GM23338 (cell line): ENCODE measurements around the gene HBZ. TPM values are rescaled to one million over a fixed set of nuclear protein-coding genes. Genes with fewer than 3 reads are reported as not detected.

Experiments
- ATAC-seq: fragments of 200-7000 bp; cut with Tn5 transposase; 3 replicates; pipeline ENCODE4 v1.9.1; 2020
- DNase-seq: peaks from one replicate; pipeline ENCODE4 v3.0.0-alpha.2; 2015; ENCODE audit warnings: low spot score
- H2AFZ ChIP-seq: fragments of 200-600 bp; sonication (generic); 2 replicates; pipeline ENCODE4 v1.8.0; 2016; ENCODE audit warnings: antibody characterized with exemption, mild to moderate bottlenecking, moderate library complexity
- H3F3A ChIP-seq: fragments of 200-600 bp; sonication (generic); replicated peaks from 2 replicates; pipeline ENCODE4 v1.8.0; 2017; ENCODE audit warnings: antibody characterized with exemption, mixed run types, low read depth
- H3K27ac ChIP-seq: fragments of 200-600 bp; sonication (generic); 2 replicates; pipeline ENCODE4 v1.6.1; 2016; ENCODE audit warnings: low read depth
- H3K27me3 ChIP-seq: fragments of 200-600 bp; sonication (generic); 2 replicates; pipeline ENCODE4 v1.8.0; 2016; ENCODE audit warnings: mild to moderate bottlenecking, mixed run types, moderate library complexity; ENCODE audit not compliant: insufficient read depth
- H3K36me3 ChIP-seq: fragments of 200-600 bp; sonication (generic); 2 replicates; pipeline ENCODE4 v1.8.0; 2016; ENCODE audit warnings: mild to moderate bottlenecking; ENCODE audit not compliant: insufficient read depth
- H3K4me1 ChIP-seq: fragments of 200-600 bp; sonication (generic); 2 replicates; pipeline ENCODE4 v1.8.0; 2016; ENCODE audit warnings: mild to moderate bottlenecking, moderate library complexity; ENCODE audit not compliant: insufficient read depth
- H3K4me2 ChIP-seq: fragments of 200-600 bp; sonication (generic); 2 replicates; pipeline ENCODE4 v1.7.1; 2017; ENCODE audit warnings: mixed run types
- H3K4me3 ChIP-seq: fragments of 200-600 bp; sonication (generic); 2 replicates; pipeline ENCODE4 v1.6.1; 2016; ENCODE audit warnings: mixed run types
- H3K79me2 ChIP-seq: fragments of 200-600 bp; sonication (generic); replicated peaks from 2 replicates; pipeline ENCODE4 v1.8.0; 2017; ENCODE audit warnings: mild to moderate bottlenecking; ENCODE audit not compliant: insufficient read depth
- H3K9me2 ChIP-seq: fragments of 200-600 bp; sonication (generic); 2 replicates; pipeline ENCODE4 v1.8.0; 2017; ENCODE audit not compliant: insufficient read depth
- H4K20me1 ChIP-seq: fragments of 200-600 bp; sonication (generic); replicated peaks from 2 replicates; pipeline ENCODE4 v1.8.0; 2017; ENCODE audit warnings: mild to moderate bottlenecking; ENCODE audit not compliant: insufficient read depth
- H3K27ac Mint-ChIP-seq: 2 replicates; pipeline ENCODE4 v1.8.0; 2020; ENCODE audit warnings: inconsistent platforms, mild to moderate bottlenecking, moderate library complexity, mixed read lengths
- H3K27me3 Mint-ChIP-seq: 3 replicates; pipeline ENCODE4 v1.8.0; 2022; ENCODE audit warnings: low read depth, mild to moderate bottlenecking, moderate library complexity, mixed read lengths, inconsistent platforms; ENCODE audit not compliant: insufficient read depth, poor library complexity
- H3K36me3 Mint-ChIP-seq: 3 replicates; pipeline ENCODE4 v1.8.0; 2021; ENCODE audit warnings: low read depth, mild to moderate bottlenecking, inconsistent platforms, moderate library complexity, mixed read lengths
- H3K4me1 Mint-ChIP-seq: 3 replicates; pipeline ENCODE4 v1.8.0; 2020; ENCODE audit warnings: mild to moderate bottlenecking, inconsistent platforms, mixed read lengths
- H3K4me3 Mint-ChIP-seq: 3 replicates; pipeline ENCODE4 v1.8.0; 2021; ENCODE audit warnings: moderate library complexity, mild to moderate bottlenecking, inconsistent platforms, mixed read lengths
- H3K9me3 Mint-ChIP-seq: 3 replicates; pipeline ENCODE4 v1.8.0; 2020; ENCODE audit warnings: moderate library complexity, mild to moderate bottlenecking, inconsistent platforms, mixed read lengths
- CREB1 ChIP-seq: fragments of 250-450 bp; sonication (Bioruptor Pico); IDR thresholded peaks from 2 replicates; pipeline ENCODE4 v1.5.0; 2020; ENCODE audit warnings: low read depth, mild to moderate bottlenecking, moderate library complexity
- CTCF ChIP-seq, 2 experiments: fragments of 200-600 bp in 1 of 2; sonication (generic) in 1 of 2; conservative IDR thresholded peaks; 2 replicates each; pipeline versions ENCODE4 v1.5.1 to v1.6.1; 2016 to 2017; ENCODE audit warnings: antibody characterized with exemption in 2 of 2, low read depth in 2 of 2, mild to moderate bottlenecking in 2 of 2, moderate library complexity in 1 of 2
- EZH2 ChIP-seq: fragments of 200-600 bp; sonication (generic); IDR thresholded peaks from one replicate; pipeline ENCODE4 v1.8.0; 2017; ENCODE audit warnings: antibody characterized with exemption, mild to moderate bottlenecking, low read depth; ENCODE audit not compliant: unreplicated experiment
- EZH2phosphoT487 ChIP-seq: fragments of 200-600 bp; sonication (generic); IDR thresholded peaks from one replicate; pipeline ENCODE4 v1.8.1; 2018; ENCODE audit warnings: antibody characterized with exemption; ENCODE audit not compliant: unreplicated experiment
- JUNB ChIP-seq: IDR thresholded peaks from one replicate; pipeline ENCODE4 v1.6.1; 2016; ENCODE audit warnings: antibody characterized with exemption; ENCODE audit not compliant: unreplicated experiment
- NANOG ChIP-seq: IDR thresholded peaks from 2 replicates; pipeline ENCODE4 v1.6.1; 2016; ENCODE audit warnings: antibody characterized with exemption, borderline replicate concordance
- POLR2AphosphoS5 ChIP-seq: IDR thresholded peaks from 2 replicates; pipeline ENCODE4 v1.6.1; 2016; ENCODE audit warnings: antibody characterized with exemption, low read depth
- REST ChIP-seq: IDR thresholded peaks from one replicate; pipeline ENCODE4 v1.6.1; 2018; ENCODE audit warnings: antibody characterized with exemption; ENCODE audit not compliant: unreplicated experiment
- STAT1 ChIP-seq: IDR thresholded peaks from one replicate; pipeline ENCODE4 v1.6.1; 2016; ENCODE audit warnings: antibody characterized with exemption; ENCODE audit not compliant: unreplicated experiment
- ZNF114 ChIP-seq: fragments of 250-450 bp; sonication (Bioruptor Pico); IDR thresholded peaks from 2 replicates; pipeline ENCODE4 v1.5.0; 2020; ENCODE audit warnings: mild to moderate bottlenecking, moderate library complexity
- ZNF331 ChIP-seq: fragments of 250-450 bp; sonication (Bioruptor Pico); IDR thresholded peaks from 2 replicates; pipeline ENCODE4 v1.5.0; 2020; ENCODE audit warnings: low read depth, mild to moderate bottlenecking, moderate library complexity
- ZNF462 ChIP-seq: fragments of 250-450 bp; sonication (Bioruptor Pico); IDR thresholded peaks from 2 replicates; pipeline ENCODE4 v1.5.0; 2020; ENCODE audit warnings: mild to moderate bottlenecking, moderate library complexity
- polyA plus RNA-seq: library from polyadenylated mRNA; unstranded; fragments of >200 nt; fragmentation: Nextera tagmentation; extraction: Ambion mirVana; gene quantifications from 2 replicates; pipeline ENCODE4 v1.2.1, GENCODE V29; 2016
- total RNA-seq: library from RNA; depleted of rRNA; stranded (reverse); fragments of >200 nt; shearing (Covaris generic); gene quantifications from 2 replicates; pipeline ENCODE4 v1.2.3, GENCODE V29; 2014
- TF ChIP-seq, protein P1 (sequence below): IDR thresholded peaks from 2 replicates; pipeline ENCODE4 v1.6.1; 2016; ENCODE audit warnings: antibody characterized with exemption

The HBZ gene
- total and polyA plus RNA-seq, 2 experiments from 2014 or later: 0.39 TPM; not detected in 1

DNA sequence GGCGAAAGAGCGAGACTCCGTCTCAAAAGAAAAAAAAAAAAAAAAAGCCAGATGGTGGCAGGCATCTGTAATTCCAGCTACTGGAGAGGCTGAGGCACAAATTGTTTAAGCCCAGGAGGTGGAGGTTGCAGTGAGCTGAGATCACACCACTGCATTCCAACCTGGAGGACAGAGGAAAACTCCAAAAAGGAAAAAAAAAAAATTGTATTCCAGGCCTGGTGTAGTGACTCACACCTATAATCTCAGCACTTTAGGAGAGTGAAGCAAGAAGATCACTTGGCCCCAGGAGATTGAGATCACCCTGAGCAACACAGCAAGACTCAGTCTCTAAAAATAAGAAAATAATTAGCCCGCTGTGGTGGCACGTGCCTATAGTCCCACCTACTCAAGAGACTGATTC, 47.9 kb downstream of the HBZ start:
- Histone ChIP-seq H4K20me1 (peaks cover 18% of the 10 kb centered on the region), H3K27ac (0 out of 2 replicates have a peak overlapping the region, but pooled peaks have one; percentile 26), H3F3A (peaks cover 9% of the 10 kb centered on the region; the same call in 1 of the 2 replicates), H3K36me3 (peaks cover 75% of the 10 kb centered on the region), H3K9me2 (no peaks in the 10 kb centered on the region), H3K4me2 (no peak overlapping the region), H3K4me1 (no peaks in the 10 kb centered on the region), H3K27me3 (no peaks in the 10 kb centered on the region), H2AFZ (no peak overlapping the region), H3K4me3 (no peak overlapping the region), H3K79me2 (peaks cover 42% of the 10 kb centered on the region)
- Mint-ChIP-seq H3K4me3 (no peak overlapping the region), H3K36me3 (peaks cover 89% of the 10 kb centered on the region), H3K27me3 (peaks cover 12% of the 10 kb centered on the region), H3K4me1 (no peaks in the 10 kb centered on the region), H3K27ac (no peak overlapping the region), H3K9me3 (no peaks in the 10 kb centered on the region)
- no peak for TF ChIP-seq JUNB
- TF ChIP-seq EZH2: no peak
- TF ChIP-seq ZNF114 (CRISPR knock-in tag): no peak
- TF ChIP-seq POLR2AphosphoS5: no peak
- TF ChIP-seq EZH2phosphoT487: no peak
- TF ChIP-seq, protein P1, sequence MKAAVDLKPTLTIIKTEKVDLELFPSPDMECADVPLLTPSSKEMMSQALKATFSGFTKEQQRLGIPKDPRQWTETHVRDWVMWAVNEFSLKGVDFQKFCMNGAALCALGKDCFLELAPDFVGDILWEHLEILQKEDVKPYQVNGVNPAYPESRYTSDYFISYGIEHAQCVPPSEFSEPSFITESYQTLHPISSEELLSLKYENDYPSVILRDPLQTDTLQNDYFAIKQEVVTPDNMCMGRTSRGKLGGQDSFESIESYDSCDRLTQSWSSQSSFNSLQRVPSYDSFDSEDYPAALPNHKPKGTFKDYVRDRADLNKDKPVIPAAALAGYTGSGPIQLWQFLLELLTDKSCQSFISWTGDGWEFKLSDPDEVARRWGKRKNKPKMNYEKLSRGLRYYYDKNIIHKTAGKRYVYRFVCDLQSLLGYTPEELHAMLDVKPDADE: no peak
- TF ChIP-seq CREB1 (CRISPR knock-in tag): no peak
- no peak for TF ChIP-seq STAT1
- TF ChIP-seq ZNF331 (CRISPR knock-in tag): no peak
- TF ChIP-seq CTCF (conservative IDR thresholded peaks at IDR 0.05; ENCODE audit: low read depth in 2 of 2): no peak
- no peak for TF ChIP-seq NANOG
- no peak for TF ChIP-seq REST
- TF ChIP-seq ZNF462 (CRISPR knock-in tag): no peak
- ATAC-seq: no peak
- DNase-seq: no peak
